AG04450 (cell line): ENCODE data around the gene CLDN8. TPM values are rescaled to one million over a fixed set of nuclear protein-coding genes. Genes with fewer than 3 reads are reported as not detected.

Experiments used
- CTCF ChIA-PET: fragments of 300-600, 350-600 bp; formaldehyde crosslinking; extraction: SDS; loops from one replicate; lab custom pipeline; 2022; ENCODE audit warnings: antibody characterized with exemption, inconsistent platforms; lab: Charles Lee
- POLR2A ChIA-PET: fragments of 350-600 bp; formaldehyde crosslinking; extraction: SDS; loops from one replicate; lab custom pipeline; 2021; ENCODE audit warnings: antibody characterized with exemption, inconsistent platforms; lab: Yijun Ruan, JAX
- DNase-seq: peaks from one replicate; pipeline ENCODE4 v3.0.0-alpha.2; 2011; ENCODE audit warnings: low read depth, low spot score
- H3K27ac ChIP-seq: one replicate; pipeline ENCODE4 v1.5.1; 2012; ENCODE audit warnings: low read depth, low read length, control low read depth
- H3K27me3 ChIP-seq: one replicate; pipeline ENCODE4 v1.6.0; 2012; ENCODE audit warnings: low read length; ENCODE audit not compliant: control insufficient read depth, insufficient read depth
- H3K4me3 ChIP-seq: 2 replicates; pipeline ENCODE4 v1.5.1; 2011; ENCODE audit warnings: mild to moderate bottlenecking, low read depth, low read length, control low read depth
- H3K9me3 ChIP-seq: 2 replicates; pipeline ENCODE4 v1.5.1; 2012; ENCODE audit warnings: low read length; ENCODE audit not compliant: control insufficient read depth, insufficient read depth
- CTCF ChIP-seq: IDR thresholded peaks from 2 replicates; pipeline ENCODE4 v1.5.1; 2011; ENCODE audit warnings: low read depth, low read length, control low read depth, inconsistent platforms
- polyA plus RNA-seq: library from polyadenylated mRNA; depleted of rRNA; stranded (reverse); fragments of >200 nt; gene quantifications from 2 replicates; pipeline ENCODE4 v1.2.3, GENCODE V29; 2011

Gene CLDN8
- polyA plus RNA-seq, 1 experiment = not detected

GRCh38 chr21:30193201-30193600 lies 22.7 kb downstream of the CLDN8 start:
- no peak for TF ChIP-seq CTCF
- POLR2A ChIA-PET = no interaction called here
- H3K4me3 ChIP-seq = no peak overlapping the region
- no peaks in the 10 kb centered on the region; the same call in 1 of the 2 replicates for H3K9me3 ChIP-seq
- DNase-seq = no peak
- CTCF ChIA-PET = interaction anchor here (0.5 kb wide), 1 partner anchor 19 kb away, joined by 4 read pairs; no protein-coding TSS in a partner anchor
- H3K27me3 ChIP-seq = no peaks in the 10 kb centered on the region
- H3K27ac ChIP-seq = no peak overlapping the region

GRCh38 chr21:30190554-30190953 lies 25.3 kb downstream of the CLDN8 start:
- Histone ChIP-seq H3K4me3 (no peak overlapping the region), H3K27ac (no peak overlapping the region), H3K9me3 (peaks cover 2% of the 10 kb centered on the region; the same call in 1 of the 2 replicates), H3K27me3 (no peaks in the 10 kb centered on the region)
- no peak for DNase-seq
- POLR2A ChIA-PET = no interaction called here
- CTCF ChIA-PET = no interaction called here
- no peak for TF ChIP-seq CTCF

- CTCF ChIA-PET = no interaction called here
- no peaks in the 10 kb centered on the region for H3K27me3 ChIP-seq
- POLR2A ChIA-PET = no interaction called here
- TF ChIP-seq CTCF = no peak
- H3K4me3 ChIP-seq = no peak overlapping the region
- no peak for DNase-seq
- H3K9me3 ChIP-seq = peaks cover 2% of the 10 kb centered on the region; the same call in 1 of the 2 replicates
- no peak overlapping the region for H3K27ac ChIP-seq
These were observed 26.1 kb downstream of the CLDN8 start for GRCh38 chr21:30189773-30190172.

GRCh38 chr21:30186242-30186641 lies 29.7 kb downstream of the CLDN8 start:
- TF ChIP-seq CTCF = no peak
- H3K9me3 ChIP-seq = peaks cover 2% of the 10 kb centered on the region; the same call in 1 of the 2 replicates
- CTCF ChIA-PET = no interaction called here
- POLR2A ChIA-PET = no interaction called here
- H3K27ac ChIP-seq = no peak overlapping the region
- H3K4me3 ChIP-seq = no peak overlapping the region
- DNase-seq = no peak
- no peaks in the 10 kb centered on the region for H3K27me3 ChIP-seq

- H3K27me3 ChIP-seq = no peaks in the 10 kb centered on the region
- POLR2A ChIA-PET = no interaction called here
- no peak for DNase-seq
- CTCF ChIA-PET = no interaction called here
- TF ChIP-seq CTCF = no peak
- no peak overlapping the region for H3K27ac ChIP-seq
- H3K4me3 ChIP-seq = no peak overlapping the region
- peaks cover 10% of the 10 kb centered on the region for H3K9me3 ChIP-seq
These were observed 47.8 kb downstream of the CLDN8 start for GRCh38 chr21:30168086-30168485.
